Right kidney (tissue), 1 donor: ENCODE data around the gene FAM83C.
"Not testable (repeated sequence)": the region's sequence is repeated elsewhere in the genome, so short reads cannot be mapped to it uniquely, and the experiment has no call there.

Experiments
- DNase-seq: peaks from one replicate; pipeline ENCODE4 v3.0.0-alpha.2; 2016

FAM83C gene

DNA sequence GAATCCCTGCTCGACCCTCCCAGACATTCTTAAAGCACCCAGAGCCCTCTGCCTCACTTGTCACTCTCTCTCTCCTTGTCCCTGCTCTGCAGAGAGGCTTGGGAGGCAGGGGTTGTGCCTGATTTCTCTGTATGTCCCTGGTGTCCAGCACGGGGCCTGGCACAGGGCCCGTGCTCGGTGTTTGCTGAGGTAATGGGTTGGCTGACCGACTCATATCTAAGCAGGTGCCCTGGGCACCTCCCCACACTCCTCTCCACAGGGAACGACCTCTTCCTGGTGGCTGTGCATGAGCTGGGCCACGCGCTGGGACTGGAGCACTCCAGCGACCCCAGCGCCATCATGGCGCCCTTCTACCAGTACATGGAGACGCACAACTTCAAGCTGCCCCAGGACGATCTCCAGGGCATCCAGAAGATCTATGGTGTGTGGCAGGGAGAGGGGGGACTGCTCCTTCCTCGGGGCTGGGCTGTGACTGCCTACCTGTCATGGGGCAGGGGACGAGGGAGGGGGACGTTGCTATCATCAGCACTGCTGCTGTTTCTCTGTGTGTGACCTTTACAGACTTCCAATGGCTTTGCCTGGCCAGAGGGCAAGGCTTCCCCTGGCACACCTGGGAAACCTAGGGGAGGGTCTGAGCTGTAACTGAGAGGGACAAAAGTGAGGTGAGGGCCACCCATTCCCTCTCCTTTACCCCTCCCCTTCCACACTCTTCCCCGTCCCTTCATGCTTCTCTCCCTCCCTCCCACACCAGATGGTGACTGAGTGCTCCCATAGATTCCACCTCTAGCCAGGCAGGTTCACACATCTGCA lies 28.5 kb downstream of the FAM83C start:
- DNase-seq = peak; percentile 61

DNA sequence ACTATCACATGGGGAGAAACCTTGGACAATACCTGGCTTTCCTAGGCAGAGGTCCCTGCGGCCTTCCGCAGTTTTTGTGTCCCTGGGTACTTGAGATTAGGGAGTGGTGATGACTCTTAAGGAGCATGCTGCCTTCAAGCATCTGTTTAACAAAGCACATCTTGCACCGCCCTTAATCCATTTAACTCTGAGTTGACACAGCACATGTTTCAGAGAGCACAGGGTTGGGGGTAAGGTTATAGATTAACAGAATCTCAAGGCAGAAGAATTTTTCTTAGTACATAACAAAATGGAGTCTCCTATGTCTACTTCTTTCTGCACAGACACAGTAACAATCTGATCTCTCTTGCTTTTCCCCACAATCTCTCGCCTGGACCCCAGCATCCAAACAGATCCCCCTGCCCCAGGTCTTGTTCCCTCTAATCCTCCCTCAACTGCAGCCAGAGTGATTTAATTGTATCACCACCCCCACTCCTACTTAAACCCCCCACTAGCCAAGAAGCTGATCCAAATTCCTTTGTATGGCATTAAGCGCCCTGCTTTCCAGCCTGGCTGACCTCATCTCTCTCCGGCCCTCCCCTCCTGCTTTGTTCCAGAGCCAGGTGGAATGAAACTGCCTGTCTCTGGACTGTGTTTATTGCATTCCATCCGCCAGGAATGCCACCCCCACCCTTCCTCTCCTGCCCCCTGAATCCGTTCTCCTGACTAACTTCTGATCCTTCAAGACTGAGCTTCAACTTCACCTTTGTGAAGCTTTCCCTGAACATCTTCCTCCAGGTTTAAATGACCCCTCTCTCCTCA lies 29.3 kb downstream of the FAM83C start:
- DNase-seq = peak; percentile 72

DNA sequence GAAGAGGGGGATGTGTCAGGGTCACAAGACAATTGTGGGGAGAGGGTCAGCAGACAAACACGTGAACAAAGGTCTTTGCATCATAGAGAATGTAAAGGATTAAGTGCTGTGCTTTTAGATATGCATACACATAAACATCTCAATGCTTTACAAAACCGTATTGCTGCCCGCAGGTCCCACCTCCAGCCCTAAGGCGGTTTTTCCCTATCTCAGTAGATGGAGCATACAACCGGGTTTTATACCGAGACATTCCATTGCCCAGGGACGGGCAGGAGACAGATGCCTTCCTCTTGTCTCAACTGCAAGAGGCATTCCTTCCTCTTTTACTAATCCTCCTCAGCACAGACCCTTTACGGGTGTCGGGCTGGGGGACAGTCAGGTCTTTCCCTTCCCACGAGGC lies 29.9 kb downstream of the FAM83C start:
- not testable (repeated sequence) for DNase-seq

DNA sequence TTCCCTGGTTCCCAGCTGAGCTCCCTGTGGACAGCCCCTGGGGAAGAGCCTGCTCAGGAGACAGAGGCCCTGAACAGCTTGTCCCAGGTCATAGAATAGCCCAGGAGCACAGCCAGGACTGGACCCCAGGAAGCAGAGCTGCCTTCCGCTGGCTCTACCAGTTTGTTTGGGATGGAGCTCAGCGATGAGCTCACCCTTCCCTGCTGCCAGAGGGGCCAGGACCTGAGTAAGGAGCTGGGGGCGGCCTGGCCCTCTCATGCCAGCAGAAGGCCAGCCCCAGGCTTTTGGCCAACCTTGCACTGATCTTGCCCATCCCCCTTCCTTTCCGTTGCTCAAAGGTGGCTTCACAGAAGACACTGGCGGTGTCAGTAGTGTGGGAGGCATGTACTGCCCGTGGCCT lies 31.8 kb downstream of the FAM83C start:
- no peak for DNase-seq

DNA sequence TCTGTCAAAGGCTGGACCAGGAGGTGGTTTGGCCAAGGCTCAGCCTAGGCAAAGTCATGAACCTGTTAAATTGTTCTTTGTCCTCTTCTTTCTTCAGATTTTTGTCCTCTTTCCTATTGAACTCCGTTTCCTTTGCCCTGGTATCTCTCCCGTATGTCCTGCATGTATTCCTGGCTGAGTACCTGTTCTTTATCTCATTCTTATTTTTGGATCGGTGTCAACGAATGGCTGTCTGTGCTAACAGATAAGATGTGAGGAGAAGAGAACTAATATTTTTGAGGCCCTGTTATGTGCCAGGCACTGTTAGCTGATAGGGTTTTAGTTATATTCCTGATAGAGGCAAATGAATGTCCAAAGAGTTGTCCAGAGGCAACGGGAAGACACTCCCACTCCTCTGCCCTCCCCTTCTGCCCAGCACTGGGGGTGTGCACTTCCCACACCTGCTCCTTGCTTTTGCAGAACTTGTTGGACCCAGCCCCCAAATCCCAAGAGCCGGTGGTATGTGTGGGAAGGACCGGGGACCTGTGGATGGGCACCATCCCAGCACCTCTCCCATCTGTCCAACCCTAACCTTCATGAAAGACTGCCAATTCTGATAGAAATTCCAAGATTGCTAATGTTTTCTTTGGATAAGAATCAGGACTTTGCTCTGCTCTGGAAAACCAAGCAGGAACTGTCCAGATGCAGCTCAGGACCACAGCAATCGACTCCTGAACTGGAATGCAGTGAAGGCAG lies 34.9 kb downstream of the FAM83C start:
- no peak for DNase-seq

DNA sequence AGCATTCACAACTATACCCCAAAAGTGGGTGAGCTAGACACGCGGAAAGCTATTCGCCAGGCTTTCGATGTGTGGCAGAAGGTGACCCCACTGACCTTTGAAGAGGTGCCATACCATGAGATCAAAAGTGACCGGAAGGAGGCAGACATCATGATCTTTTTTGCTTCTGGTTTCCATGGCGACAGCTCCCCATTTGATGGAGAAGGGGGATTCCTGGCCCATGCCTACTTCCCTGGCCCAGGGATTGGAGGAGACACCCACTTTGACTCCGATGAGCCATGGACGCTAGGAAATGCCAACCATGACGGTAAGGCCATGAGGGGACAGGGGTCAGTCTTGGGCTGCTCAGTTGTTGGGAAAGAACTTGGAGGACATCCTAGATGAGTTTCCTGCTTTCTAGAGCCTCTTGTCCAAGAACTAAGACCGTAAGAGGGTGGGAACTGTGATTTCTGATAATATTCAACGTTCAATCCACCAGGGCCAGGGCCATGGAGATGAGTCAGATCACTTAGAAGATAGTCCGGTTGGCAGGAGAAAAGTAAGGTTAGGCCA lies 37.7 kb downstream of the FAM83C start:
- DNase-seq = no peak

DNA sequence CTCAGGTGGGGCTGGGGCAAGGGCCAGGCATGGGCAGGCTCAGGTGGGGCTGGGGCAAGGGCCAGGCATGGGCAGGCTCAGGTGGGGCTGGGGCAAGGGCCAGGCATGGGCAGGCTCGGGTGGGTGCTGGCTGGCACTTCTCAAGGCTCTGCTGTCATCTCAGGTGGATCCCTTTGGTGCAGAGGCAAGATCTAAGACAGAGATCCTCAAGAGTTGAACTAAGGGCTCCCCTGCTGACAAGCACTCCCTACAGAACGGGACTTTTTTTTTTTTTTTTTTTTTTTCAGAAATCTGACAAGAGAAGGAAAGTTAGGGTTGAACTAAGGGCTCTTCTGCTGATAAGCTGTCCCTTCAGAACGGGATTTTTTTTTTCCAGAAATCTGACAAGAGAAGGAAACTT lies 39.2 kb downstream of the FAM83C start:
- DNase-seq = no peak

DNA sequence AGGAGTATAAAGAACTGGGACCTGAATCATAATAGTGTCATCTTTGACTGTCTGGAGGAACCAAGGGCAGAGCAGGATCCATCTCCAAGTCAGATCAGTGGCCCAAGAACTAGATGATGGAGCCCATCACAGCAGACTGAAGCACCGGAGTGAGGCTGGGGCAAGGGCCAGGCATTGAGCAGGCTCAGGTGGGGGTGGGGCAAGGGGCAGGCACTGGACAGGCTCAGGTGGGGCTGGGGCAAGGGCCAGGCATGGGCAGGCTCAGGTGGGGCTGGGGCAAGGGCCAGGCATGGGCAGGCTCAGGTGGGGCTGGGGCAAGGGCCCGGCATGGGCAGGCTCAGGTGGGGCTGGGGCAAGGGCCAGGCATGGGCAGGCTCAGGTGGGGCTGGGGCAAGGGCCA lies 39.6 kb downstream of the FAM83C start:
- DNase-seq = not testable (repeated sequence)

DNA sequence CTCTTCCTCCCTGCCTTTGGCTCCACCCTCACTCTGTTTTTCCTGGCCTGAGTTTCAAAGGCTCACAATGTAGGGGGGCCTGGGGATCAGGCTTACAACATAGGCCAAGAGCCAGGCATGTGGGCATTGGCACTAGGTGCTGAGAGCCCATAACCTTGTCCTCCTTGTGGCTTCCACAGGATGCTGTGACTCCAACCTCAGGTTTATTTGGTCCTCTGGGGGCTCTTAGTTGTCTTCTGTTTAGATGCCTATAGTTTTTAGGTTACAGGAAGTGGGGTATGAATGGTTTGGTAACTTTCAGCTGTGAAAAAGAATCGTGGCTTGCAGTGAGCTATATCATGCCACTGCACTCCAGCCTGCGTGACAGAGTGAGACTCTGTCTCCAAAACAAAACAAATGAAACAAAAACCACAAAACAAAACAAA lies 40.2 kb downstream of the FAM83C start:
- DNase-seq = no peak

DNA sequence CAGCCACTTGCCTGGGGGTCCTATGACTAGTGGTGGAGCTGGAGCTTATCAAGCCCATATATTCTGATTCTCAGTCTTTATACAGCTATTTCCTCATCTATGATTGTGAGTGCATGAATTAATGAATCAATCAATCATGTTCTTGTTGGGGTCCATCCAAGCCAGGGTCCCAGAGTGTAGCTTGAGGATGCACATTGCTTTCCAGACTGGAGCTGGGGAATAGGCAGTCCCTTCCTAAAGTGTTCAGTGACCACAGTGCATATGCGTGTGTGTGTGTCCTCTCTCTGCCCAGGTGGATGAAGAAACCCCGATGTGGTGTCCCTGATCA lies 40.6 kb downstream of the FAM83C start:
- DNase-seq = no peak

DNA sequence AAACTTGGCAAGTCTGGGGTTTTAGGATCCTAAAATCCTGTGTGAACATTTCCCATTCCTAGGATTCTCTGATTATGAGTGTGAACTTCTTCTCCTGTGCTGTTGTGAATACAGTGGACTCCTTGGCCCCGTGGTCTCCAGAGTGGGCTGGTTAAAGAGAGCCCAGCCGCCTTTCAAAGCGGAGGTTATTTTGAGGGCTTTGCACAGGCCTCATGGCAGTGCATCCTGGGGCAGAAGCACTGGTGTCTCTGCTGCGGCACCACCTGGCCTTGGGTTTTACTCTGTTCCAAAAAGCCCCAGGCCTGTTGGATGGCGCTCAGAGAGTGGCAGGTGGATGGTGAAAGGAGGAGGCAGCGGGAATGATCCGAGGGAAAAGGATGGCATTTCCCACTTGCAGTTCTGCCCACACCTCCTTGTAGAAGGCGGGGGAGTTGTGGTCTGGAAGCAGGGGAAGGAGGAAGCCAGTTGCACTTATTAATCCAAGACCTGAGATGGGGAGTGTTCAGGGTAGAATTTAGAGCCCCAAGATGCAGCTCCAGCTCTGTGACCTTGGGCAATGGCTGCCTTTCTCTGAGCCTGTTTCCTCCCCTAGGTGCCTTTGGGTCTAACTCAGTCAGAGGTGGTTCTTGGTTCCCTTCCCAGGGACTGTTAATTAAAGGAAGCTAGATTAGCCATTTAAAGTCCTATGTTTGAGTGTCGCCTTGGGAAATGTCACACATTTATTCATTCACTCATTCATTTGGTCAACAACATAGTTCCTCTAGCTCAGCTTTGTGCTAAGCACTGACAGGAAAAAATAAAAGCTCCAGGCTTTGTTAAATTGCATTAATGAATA lies 43.4 kb downstream of the FAM83C start:
- no peak for DNase-seq

DNA sequence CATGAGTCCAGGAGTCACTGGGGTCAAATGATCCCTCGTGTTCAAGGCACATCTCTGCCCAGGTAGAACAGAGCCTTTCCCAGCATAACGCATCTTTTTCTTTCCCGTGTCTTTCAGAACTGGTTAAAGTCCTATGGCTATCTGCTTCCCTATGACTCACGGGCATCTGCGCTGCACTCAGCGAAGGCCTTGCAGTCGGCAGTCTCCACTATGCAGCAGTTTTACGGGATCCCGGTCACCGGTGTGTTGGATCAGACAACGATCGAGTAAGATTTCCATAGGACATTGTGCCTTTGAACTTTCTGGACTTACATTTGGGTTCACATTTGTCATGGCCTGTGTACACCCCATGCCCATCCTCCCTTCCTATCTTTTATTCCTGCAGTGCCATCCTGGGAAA lies 45.5 kb downstream of the FAM83C start:
- no peak for DNase-seq

DNA sequence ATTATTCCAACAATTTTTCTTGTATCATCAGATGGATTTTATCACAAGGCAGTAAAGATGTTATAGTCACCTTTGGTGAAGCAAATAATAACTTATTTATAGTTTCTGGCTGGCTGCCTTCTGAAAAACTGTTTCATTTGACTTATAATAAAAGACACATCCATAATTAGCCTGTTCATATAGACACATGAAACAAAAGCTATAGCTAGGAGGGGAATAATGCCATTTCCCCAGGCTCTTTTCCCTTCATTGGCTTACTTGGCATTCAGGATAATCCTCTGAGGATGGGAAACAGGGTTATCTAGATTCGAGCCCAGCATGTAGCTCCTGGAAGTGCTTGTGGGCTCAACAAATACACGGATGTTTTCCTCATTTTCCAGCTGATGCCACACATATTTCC lies 48.2 kb downstream of the FAM83C start:
- no peak for DNase-seq

DNA sequence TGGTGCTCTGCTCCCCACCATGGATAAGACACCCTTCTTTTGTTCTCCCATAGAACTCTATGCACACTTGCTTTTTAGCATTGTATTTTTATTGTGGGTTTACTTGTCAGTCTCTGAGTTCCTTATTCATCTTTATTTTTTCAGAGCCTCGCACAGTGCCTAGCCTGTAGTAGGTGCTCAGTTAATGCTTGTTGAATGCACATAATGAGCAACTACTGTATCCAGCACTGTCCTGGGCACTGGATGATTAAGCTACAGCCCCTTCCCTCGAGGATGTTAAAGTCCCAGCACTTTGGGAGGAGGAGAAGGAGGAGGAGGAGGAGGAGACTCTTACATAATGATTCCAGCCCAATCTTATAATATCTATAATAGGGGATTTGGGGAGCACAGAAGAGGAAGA lies 48.9 kb downstream of the FAM83C start:
- DNase-seq = no peak

DNA sequence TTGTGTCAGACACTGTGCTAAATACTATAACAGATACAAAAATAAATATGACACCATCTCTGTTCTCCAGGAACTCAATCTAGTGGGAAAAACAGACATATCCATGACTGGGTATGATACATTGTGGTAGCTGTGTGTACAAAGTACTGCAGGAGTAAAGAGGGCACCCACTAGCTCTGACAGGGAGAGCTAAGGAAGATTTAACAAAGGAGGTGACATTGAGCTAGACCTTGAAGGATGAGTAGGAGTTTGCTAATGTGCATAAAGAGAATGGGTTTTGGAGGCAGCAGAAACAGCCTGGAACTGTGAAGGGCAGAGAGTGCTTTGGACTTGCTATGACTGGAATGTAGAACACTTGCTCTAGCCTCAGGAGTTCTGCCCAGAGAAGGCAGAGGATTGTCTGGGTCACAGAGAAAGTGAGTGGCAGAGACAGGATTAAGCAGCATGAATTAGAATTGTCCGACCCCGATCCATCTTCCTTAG lies 51.4 kb downstream of the FAM83C start:
- no peak for DNase-seq

DNA sequence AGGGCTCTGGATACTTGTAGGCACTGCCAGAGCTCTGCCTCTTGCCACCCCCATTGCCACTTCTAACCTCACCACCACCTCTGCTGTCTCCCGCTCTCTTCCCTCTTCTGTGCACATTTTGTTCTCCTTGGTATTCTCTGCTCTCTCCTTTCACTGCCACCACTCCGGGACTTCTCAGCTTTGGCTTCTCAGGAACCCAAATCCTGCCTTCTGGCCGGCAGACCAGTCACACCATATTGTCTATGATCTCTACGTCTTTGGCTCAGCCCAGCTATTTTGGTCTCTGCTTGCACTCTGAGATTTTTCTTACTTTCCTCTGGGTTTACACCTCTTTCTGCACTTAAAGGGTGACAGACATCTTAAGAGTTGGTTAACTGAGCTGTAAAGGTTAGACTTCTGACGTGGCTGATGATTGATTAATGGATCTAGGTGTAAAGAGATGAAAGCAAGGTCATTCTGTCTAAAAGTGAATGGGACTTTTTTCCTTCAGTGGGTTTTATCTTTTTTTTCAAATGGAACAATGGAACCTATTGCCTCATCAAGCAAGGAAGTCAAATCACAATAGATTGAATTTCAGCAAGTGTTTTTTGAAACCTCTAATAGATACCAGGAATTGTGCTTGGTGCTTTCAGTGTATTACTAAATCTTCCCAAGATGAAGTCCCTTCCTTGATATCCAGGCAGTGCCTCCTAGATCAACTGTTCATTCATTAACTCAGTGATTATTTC lies 52.0 kb downstream of the FAM83C start:
- DNase-seq = no peak

DNA sequence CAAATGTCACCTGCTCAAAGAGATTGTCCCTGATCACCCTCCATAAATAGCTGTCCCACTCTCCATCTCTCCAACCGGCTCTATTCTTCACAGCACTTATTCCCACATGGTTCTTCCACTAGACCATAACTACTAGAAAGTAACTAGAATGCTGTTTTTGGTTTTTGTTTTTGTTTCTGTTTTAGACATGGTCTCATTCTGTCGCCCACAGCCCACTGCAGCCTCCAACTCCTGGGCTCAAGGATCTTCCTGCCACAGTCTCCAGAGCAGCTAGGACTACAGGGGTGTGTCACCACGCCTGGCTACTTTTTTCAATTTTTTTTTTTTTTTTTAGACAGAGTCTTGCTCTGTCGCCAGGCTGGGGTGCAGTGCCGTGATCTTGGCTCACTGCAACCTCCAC lies 53.5 kb downstream of the FAM83C start:
- DNase-seq = no peak

DNA sequence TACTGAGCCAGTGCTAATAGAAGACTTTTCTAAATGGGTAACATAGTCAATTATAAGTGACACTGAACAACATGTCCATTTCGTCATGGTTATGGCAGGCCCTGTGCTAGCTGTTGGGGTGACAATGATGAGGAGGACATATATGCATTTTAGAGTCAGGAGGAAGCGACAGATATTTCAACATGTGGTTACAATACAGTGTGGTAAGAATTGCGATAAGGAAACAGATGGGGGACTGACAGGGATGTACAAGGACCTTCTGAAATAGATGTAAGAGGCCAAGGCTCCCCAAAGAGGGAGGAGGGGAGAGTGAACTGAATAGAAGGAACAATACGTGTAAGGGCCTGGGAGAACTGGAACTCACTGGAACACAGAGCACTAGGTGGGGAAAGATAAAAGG lies 54.1 kb downstream of the FAM83C start:
- no peak for DNase-seq

DNA sequence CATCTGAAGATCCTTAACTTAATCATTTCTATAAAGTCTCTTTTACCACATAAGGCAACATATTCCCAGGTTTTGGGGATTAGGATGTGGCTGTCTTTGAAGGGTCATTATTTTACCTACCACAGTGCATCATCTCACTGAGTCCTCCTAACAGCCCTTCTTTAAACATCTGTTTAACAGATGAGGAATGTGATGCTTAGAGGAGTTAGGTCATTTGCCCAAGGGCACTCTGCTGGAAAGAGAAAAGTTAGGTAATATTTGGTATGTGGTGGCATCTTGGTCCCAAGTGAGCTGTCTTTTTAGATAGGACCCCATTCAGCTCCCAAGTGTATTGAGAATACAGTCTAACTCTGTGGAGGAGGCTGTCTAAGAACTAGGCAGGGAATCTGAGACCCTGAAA lies 54.7 kb downstream of the FAM83C start:
- no peak for DNase-seq

DNA sequence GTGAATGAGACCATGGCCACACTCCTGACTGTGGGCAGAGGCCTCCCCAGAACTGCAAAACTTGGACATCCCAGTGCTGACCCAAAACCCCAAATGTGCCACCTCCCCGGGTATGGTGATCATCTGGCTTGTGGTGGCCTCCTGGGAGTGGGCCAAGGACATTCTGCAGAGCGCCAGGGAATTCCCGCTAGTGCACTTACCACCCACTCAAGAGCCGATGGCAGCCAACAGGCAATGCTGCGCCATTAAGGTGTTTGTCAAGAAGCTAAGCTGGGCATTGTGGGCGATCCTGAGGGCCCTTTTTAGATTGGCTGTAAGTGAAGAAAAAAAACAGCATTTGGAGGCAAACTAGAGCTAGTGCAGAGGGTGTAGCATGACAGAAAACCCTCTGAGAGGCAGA lies 56.3 kb downstream of the FAM83C start:
- DNase-seq = no peak
